Coronary artery (tissue), 2 donors: ENCODE results near the gene CSGALNACT2.
"Not testable (repeated sequence)": the region's sequence is repeated elsewhere in the genome, so short reads cannot be mapped to it uniquely, and the experiment has no call there.

Experiments used
- DNase-seq: peaks from one replicate; pipeline ENCODE4 v3.0.0-alpha.2; 2017; ENCODE audit warnings: low spot score
- H3K27ac ChIP-seq, 2 donors: fragments of 200-600 bp; sonication (generic); one replicate each; pipeline ENCODE4 v1.5.1; 2016 to 2019
- H3K4me3 ChIP-seq: fragments of 200-600 bp; sonication (generic); 2 replicates; pipeline ENCODE4 v1.5.1; 2016; ENCODE audit warnings: mild to moderate bottlenecking, moderate library complexity
- TF ChIP-seq, protein P1 (sequence below): fragments of 200-600 bp; sonication (generic); IDR thresholded peaks from one replicate; pipeline ENCODE4 v1.5.1; 2019; ENCODE audit warnings: antibody characterized with exemption

Gene CSGALNACT2

DNA sequence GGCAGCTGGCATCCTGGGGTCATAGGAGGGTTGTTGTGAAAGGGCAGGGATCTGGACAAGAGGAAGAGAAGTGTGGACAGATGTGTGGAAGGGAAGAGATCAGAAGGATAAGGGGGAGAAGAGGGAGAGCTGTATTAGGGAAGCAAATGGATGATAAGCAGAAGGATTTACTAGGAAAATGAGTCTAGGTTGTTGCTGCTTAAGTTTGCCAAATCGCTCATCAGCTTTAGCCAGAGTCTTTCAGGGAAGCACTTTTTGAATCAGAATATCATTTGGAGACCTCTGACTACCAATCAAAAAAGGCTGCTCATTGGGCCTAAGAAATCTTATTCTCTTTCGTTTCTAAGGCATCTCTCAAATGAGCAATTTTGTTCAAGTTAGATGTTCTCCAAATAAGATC lies 2.6 kb upstream of the CSGALNACT2 start:
- Histone ChIP-seq H3K4me3 (no peak overlapping the region), H3K27ac (no peak overlapping the region)
- no peak for DNase-seq
- TF ChIP-seq, protein P1, sequence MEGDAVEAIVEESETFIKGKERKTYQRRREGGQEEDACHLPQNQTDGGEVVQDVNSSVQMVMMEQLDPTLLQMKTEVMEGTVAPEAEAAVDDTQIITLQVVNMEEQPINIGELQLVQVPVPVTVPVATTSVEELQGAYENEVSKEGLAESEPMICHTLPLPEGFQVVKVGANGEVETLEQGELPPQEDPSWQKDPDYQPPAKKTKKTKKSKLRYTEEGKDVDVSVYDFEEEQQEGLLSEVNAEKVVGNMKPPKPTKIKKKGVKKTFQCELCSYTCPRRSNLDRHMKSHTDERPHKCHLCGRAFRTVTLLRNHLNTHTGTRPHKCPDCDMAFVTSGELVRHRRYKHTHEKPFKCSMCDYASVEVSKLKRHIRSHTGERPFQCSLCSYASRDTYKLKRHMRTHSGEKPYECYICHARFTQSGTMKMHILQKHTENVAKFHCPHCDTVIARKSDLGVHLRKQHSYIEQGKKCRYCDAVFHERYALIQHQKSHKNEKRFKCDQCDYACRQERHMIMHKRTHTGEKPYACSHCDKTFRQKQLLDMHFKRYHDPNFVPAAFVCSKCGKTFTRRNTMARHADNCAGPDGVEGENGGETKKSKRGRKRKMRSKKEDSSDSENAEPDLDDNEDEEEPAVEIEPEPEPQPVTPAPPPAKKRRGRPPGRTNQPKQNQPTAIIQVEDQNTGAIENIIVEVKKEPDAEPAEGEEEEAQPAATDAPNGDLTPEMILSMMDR, result no peak

DNA sequence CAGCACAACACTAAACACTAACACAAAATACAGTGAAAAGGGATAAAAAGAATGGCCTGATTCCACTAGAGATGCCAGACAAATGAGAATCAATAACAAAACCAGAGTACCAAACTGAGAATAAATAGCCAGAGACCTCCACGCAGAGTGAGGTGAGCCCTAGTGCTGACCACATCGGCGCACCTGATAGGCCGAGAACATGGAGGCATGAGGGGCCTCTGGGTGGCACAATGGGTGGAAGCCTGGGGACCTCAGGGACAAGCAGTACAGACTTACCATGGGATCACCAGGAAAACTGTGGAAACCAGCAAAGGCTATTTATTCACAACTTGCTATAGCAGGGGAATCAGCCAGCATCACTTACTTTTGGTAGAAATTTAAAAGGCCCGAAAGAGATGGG lies 1.8 kb upstream of the CSGALNACT2 start:
- H3K27ac ChIP-seq, result no peak overlapping the region
- DNase-seq, result no peak
- TF ChIP-seq, protein P1, result no peak
- H3K4me3 ChIP-seq, result no peak overlapping the region

DNA sequence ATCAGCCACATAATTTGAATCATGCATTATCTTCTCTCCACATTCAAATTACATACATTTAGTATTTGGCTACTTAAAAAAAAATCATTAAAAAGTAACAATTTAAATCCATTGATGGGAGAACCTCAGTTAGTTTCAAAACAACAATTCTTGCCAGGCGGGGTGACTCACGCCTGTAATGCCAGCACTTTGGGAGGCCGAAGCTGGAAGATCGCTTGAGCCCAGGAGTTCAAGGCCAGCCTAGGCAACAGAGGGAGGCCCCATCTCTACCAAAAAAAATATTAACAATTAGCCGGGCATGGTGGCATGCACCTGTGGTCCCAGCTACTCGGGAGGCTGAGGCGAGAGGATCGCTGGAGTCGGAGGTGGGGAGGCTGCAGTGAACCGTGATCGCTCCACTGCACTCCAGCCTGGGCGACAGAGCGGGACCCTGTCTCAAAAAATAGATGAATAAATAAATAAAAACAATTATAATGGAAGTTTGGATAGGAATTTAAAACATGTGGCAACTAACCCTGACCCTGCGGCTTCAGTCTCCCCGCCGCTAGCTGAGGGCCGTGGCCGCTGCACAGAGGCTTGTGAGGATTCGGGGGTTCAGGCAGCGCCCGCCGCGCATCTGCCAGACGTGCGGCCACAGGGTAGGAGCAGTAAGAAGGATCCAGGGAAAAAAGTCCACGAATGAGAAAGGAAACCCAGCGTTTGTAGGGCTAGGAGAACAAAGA lies 1.1 kb upstream of the CSGALNACT2 start:
- H3K27ac ChIP-seq, result peak overlapping the region; percentile 92 to 97
- TF ChIP-seq, protein P1, result no peak
- peak overlapping the region; percentile 88 for H3K4me3 ChIP-seq
- no peak for DNase-seq

DNA sequence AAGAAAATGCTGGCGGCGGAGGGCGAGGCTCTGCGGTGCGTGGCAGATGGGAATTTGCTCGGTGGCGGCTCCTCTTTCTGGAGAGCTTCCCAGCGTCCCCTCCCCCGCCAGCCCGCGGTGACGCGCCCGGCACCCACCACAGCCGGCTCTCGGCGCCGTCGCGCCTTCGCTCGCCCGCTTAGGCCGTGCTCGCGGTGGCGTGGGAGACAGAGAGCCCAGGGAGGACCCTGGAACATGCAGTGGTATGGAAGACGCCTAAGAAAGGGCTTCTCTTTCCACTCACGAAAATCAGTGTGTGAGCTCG lies 576 bp upstream of the CSGALNACT2 start:
- no peak for DNase-seq
- TF ChIP-seq, protein P1, result no peak
- H3K4me3 ChIP-seq, result peak overlapping the region; percentile 88
- H3K27ac ChIP-seq, result peak overlapping the region; percentile 92 to 97

DNA sequence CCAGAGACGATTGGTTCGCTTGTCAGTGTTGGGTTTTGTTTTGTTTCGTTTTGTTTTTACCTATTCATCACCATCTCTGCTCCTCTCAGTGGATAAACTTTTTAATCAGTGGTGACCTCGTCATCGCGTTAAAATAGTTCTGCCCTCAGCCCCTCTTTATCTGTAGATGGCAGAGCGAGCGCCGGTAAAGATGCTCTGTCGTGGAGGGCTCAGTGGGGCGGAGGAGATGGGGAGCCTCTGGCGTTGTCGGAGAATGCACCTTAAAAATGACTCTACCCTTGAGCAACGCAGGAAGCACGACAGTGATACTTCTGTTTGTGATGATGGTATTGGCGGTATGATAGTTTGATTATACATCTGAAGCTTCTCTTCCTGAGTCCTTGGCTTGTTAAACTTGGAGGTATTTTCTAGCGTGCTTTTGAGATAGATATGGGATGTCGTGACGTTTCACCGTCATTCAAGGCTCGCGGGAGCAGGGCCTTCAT lies 554 bp downstream of the CSGALNACT2 start:
- H3K27ac ChIP-seq, result peak overlapping the region; percentile 92 to 97
- DNase-seq, result no peak
- peak overlapping the region; percentile 88 for H3K4me3 ChIP-seq
- TF ChIP-seq, protein P1, result no peak

DNA sequence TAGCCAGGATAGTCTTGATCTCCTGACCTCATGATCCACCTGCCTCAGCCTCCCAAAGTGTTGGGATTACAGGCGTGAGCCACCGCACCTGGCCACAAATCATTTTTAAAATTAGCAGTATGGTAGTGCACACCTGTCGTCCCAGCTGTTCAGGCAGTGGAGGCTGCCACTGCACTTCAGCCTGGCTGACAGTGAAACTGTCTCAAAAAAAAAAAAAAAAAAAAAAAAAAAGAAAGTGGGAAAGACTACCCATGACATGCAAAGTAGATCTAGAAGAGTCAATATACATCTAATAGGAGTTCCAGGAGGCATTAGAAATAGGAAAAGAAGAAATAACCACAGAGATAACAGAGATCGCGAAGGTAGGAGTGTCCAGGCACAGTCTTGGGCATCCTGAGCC lies 3.2 kb downstream of the CSGALNACT2 start:
- Histone ChIP-seq H3K4me3 (no peak overlapping the region), H3K27ac (no peak overlapping the region)
- TF ChIP-seq, protein P1, result no peak
- DNase-seq, result no peak

DNA sequence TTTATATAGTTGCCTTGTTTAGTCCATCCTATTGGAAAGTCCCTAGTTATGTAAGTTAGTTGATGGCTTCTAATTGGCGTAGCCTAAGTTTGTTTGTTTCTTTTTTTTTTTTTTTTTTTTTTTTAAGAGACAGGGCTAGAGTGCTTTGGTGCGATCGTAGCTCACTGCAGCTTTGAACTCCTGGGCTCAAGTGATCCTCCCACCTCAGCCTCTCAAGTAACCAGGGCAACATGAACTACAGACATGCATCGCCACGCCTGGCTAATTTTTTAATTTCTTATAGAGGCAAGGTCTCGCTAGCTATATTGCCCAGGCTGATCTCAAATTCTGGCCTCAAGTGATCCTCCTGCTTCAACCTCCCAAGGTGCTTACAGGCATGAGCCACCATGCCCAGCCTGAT lies 7.1 kb downstream of the CSGALNACT2 start:
- TF ChIP-seq, protein P1, result no peak
- Histone ChIP-seq H3K4me3 (no peak overlapping the region), H3K27ac (no peak overlapping the region)
- no peak for DNase-seq

DNA sequence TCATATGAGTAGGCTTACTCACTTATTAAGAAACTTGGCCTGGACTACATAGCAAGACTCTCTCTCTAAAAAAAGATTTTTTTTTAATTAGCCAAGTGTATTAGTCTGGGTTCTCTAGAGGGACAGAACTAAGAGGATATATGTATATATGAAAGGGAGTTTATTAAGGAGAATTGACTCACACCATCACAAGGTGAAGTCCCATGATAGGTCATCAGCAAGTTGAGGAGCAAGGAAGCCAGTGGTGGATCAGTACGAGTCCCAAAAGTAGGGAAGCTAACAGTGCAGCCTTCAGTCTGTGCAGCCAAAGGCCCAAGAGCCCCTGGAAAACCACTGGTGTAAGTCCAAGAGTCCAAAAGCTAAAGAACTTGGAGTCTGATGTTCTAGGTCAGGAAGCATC lies 7.7 kb downstream of the CSGALNACT2 start:
- not testable (repeated sequence) for H3K27ac ChIP-seq, DNase-seq, H3K4me3 ChIP-seq
